Stimulated activated CD4-positive, alpha-beta T cell treated with anti-CD3 and anti-CD28 coated beads, TNF-alpha, amount 100 ng/mL, for 48 hours (primary cell): ENCODE results near the gene ANKS1A.

Source experiments
- DNase-seq, 3 donors: peaks; one replicate each; pipeline ENCODE4 v3.0.0-alpha.2; 2020; ENCODE audit warnings: low read depth in 3 of 3

ANKS1A gene

GRCh38 chr6:35054106-35054742, 165.2 kb downstream of the ANKS1A start:
- DNase-seq, result no peak

- no peak for DNase-seq
These were observed 165.7 kb downstream of the ANKS1A start for GRCh38 chr6:35054743-35055130.

- DNase-seq, result no peak
These were observed 166.8 kb downstream of the ANKS1A start for GRCh38 chr6:35055891-35056290.

GRCh38 chr6:35056952-35057351, 167.9 kb downstream of the ANKS1A start:
- DNase-seq, result no peak

GRCh38 chr6:35057449-35058357, 168.6 kb downstream of the ANKS1A start:
- no peak for DNase-seq

GRCh38 chr6:35058358-35058675, 169.3 kb downstream of the ANKS1A start:
- no peak for DNase-seq

- no peak for DNase-seq
These were observed 169.9 kb downstream of the ANKS1A start for GRCh38 chr6:35058865-35059522.

- no peak for DNase-seq
These were observed 170.7 kb downstream of the ANKS1A start for GRCh38 chr6:35059596-35060345.

- no peak for DNase-seq
These were observed 172.1 kb downstream of the ANKS1A start for GRCh38 chr6:35061102-35061615.

- DNase-seq, result no peak
These were observed 172.8 kb downstream of the ANKS1A start for GRCh38 chr6:35061651-35062410.

- DNase-seq, result no peak
These were observed 173.9 kb downstream of the ANKS1A start for GRCh38 chr6:35062676-35063574.

GRCh38 chr6:35063701-35064280, 174.7 kb downstream of the ANKS1A start:
- DNase-seq, result no peak

GRCh38 chr6:35064290-35064689, 175.2 kb downstream of the ANKS1A start:
- DNase-seq, result no peak

GRCh38 chr6:35064757-35065440, 175.8 kb downstream of the ANKS1A start:
- no peak for DNase-seq

GRCh38 chr6:35065441-35065800, 176.4 kb downstream of the ANKS1A start:
- DNase-seq, result no peak

- DNase-seq, result no peak
These were observed 176.8 kb downstream of the ANKS1A start for GRCh38 chr6:35065870-35066269.

GRCh38 chr6:35067234-35067633, 178.2 kb downstream of the ANKS1A start:
- no peak for DNase-seq

- DNase-seq, result no peak
These were observed 179.2 kb downstream of the ANKS1A start for GRCh38 chr6:35068206-35068605.

- DNase-seq, result no peak
These were observed 179.6 kb downstream of the ANKS1A start for GRCh38 chr6:35068644-35069043.
